Ascending aorta (tissue), 2 donors: ENCODE data around the gene ZNF536. TPM values are rescaled to one million over a fixed set of nuclear protein-coding genes. Genes with fewer than 3 reads are reported as not detected.
"Not testable (repeated sequence)": the region's sequence is repeated elsewhere in the genome, so short reads cannot be mapped to it uniquely, and the experiment has no call there.

Experiments used
- DNase-seq, 2 donors: peaks; one replicate each; pipeline ENCODE4 v3.0.0-alpha.2; 2019; ENCODE audit warnings: low spot score in 2 of 2
- H3K27ac ChIP-seq, 2 donors: fragments of 200-600 bp; sonication (generic); one replicate each; pipeline ENCODE4 v1.5.1; 2016 to 2017; ENCODE audit warnings: mild to moderate bottlenecking in 1 of 2
- H3K27me3 ChIP-seq: fragments of 200-600 bp; sonication (generic); one replicate; pipeline ENCODE4 v1.5.1; 2017
- H3K36me3 ChIP-seq, 2 donors: fragments of 200-600 bp; sonication (generic); one replicate each; pipeline ENCODE4 v1.5.1; 2016
- H3K4me1 ChIP-seq, 2 donors: fragments of 200-600 bp; sonication (generic); one replicate each; pipeline ENCODE4 v1.5.1; 2016 to 2017; ENCODE audit warnings: mild to moderate bottlenecking in 1 of 2
- H3K4me3 ChIP-seq, 2 donors: fragments of 200-600 bp; sonication (generic); one replicate each; pipeline ENCODE4 v1.5.1; 2016 to 2017; ENCODE audit warnings: mild to moderate bottlenecking in 1 of 2
- H3K9me3 ChIP-seq, 2 donors: fragments of 200-600 bp; sonication (generic); one replicate each; pipeline ENCODE4 v1.5.1; 2016
- CTCF ChIP-seq, 3 experiments: fragments of 200-600 bp in 2 of 3; fragments of 450-650 bp in 1 of 3; sonication (generic) in 2 of 3; IDR thresholded peaks; one replicate each; pipeline ENCODE4 v1.5.1; 2016 to 2019; ENCODE audit warnings: antibody characterized with exemption in 3 of 3, mild to moderate bottlenecking in 1 of 3, moderate library complexity in 1 of 3
- intact Hi-C: fragments of 100-400 bp; cut with DNase I; formaldehyde crosslinking; loops from one replicate; pipeline ENCODE4 v1.15.1; 2023
- total RNA-seq: library from RNA; depleted of rRNA; stranded (reverse); fragments of >200 nt; gene quantifications from one replicate; pipeline ENCODE4 v1.1.0, GENCODE V29; 2016

The ZNF536 gene
- total RNA-seq, 1 donor from 2014 or later, result not detected

DNA sequence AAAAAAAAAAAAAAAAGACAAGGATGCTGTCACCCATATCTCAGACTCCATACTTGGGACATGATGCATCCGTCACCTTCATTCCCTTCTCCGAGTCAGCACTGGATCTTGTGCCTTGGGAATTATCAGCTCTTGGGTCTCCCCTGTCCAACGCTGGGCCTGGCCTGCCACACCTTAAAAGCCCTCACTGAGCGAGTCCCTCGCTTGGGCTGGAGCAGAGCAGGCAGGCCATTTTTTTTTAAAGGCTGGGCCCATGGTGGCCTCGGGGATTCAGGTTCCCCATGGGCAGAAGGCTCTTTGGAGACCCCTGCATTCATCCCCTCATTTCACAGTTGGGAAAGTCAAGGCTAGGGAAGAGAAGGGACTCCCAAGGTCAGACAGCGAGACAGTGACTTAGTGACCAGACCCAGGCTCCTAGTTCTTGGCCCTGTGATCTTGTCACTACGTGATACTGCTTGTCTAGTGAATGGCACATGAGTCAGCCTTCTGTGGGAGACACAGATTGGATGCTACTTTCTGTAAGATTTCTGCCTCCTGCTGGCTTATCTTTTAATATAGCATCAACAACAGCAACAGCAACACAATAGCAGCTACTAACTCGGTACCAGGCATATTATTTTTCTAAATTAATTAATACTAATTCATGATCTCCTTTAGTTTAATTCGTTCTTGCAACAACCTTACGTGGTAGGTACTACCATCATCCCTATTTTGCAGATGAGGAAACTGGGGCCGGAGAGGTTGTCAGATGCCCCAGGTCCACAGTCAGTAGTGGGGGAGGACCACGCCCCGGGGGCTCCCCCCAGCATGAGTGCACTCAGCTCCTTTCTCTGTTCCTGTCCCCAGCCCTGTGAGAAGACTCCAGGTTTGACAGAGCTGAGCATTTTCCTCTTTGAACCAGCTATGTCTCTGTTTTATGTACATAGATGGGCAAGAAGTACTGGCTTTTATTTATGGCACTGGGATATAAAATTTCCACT is 27.4 kb upstream of the ZNF536 start:
- Histone ChIP-seq H3K27ac (no peak overlapping the region), H3K36me3 (no peaks in the 10 kb centered on the region), H3K9me3 (no peaks in the 10 kb centered on the region), H3K27me3 (no peaks in the 10 kb centered on the region), H3K4me3 (no peak overlapping the region), H3K4me1 (no peaks in the 10 kb centered on the region)
- no peak for TF ChIP-seq CTCF (IDR thresholded peaks at IDR 0.05)
- no peak for DNase-seq
- intact Hi-C loops, result no loop called here

DNA sequence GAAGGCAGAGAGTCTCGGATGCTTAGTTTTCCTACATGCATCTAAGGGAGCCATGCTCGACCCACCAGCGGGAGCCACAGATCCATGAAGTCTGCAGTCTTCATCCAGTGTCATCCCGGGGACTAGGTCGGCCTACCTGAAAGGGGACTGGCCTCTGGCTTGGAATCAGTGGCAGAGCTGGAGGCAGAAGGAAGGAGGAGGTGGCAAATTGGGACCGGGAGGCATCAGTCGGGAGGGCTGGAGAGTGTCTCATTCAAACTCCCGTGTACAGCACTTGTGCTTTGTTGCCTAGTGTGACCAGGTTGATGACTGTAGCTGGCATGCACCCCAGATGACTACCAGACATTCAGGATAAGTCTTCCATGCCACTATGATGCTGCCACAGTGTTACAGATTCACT is 26.5 kb upstream of the ZNF536 start:
- Histone ChIP-seq H3K4me3 (no peak overlapping the region), H3K27ac (no peak overlapping the region), H3K36me3 (no peaks in the 10 kb centered on the region), H3K27me3 (no peaks in the 10 kb centered on the region), H3K4me1 (no peaks in the 10 kb centered on the region), H3K9me3 (no peaks in the 10 kb centered on the region)
- intact Hi-C loops, result no loop called here
- DNase-seq, result no peak
- TF ChIP-seq CTCF (IDR thresholded peaks at IDR 0.05), result no peak

- H3K27ac ChIP-seq, H3K4me3 ChIP-seq, H3K36me3 ChIP-seq, H3K27me3 ChIP-seq, DNase-seq, intact Hi-C loops, H3K4me1 ChIP-seq, H3K9me3 ChIP-seq: not testable (repeated sequence)
These were observed 25.7 kb upstream of the ZNF536 start for GRCh38 chr19:30346468-30346867.

GRCh38 chr19:30349131-30349730 is 23.0 kb upstream of the ZNF536 start:
- intact Hi-C loops, result no loop called here
- no peaks in the 10 kb centered on the region for H3K36me3 ChIP-seq
- no peak overlapping the region for H3K4me3 ChIP-seq
- no peak for TF ChIP-seq CTCF (IDR thresholded peaks at IDR 0.05)
- no peaks in the 10 kb centered on the region for H3K4me1 ChIP-seq
- no peak for DNase-seq
- no peak overlapping the region for H3K27ac ChIP-seq
- no peaks in the 10 kb centered on the region for H3K9me3 ChIP-seq
- H3K27me3 ChIP-seq, result no peaks in the 10 kb centered on the region

DNA sequence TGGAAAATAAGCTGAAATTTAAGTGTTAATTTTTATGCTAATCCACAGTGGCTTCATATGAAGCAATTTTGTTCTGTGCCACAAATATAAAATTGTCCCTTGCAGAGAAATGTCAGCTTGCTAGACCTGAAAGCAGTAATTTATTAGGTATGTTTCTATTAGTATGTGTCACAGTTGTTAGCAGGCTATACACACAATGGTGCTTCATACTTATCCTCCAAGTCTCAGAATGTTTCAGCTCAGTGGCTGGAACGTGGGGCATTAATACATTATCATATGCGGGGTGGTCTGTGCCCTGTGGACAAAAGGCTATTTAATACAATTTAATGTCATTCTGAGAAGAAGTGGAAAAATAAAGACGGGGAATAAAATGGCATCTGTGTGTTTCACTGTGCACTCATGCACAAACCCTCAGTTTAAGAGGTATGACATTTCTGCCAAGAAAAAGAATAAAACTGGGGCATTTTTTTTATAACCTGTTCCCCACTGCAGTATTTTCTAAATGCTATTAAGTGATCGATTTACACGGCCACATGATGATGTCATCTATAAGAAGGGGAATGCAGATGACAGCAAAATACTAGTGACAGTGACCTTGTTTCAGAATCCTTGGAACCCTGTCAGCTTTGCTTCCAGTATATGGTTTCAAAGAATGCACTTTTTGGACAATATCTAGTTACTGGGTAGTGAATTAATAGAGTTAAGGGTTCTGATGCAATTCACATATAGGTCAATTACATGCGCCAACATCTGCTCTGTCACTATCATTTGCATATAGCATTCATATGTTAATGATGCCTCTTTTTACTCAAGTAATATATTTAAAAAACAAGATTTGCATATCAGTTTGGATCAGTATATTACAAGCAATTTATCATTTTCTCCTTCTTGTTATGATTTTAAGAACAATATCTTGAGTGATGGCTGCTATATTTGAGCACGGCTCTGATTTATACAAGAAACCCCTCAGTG is 21.2 kb upstream of the ZNF536 start:
- intact Hi-C loops, result no loop called here
- no peak overlapping the region for H3K4me3 ChIP-seq
- no peaks in the 10 kb centered on the region for H3K27me3 ChIP-seq
- no peak for TF ChIP-seq CTCF (IDR thresholded peaks at IDR 0.05)
- no peak for DNase-seq
- H3K36me3 ChIP-seq, result no peaks in the 10 kb centered on the region
- no peaks in the 10 kb centered on the region for H3K9me3 ChIP-seq
- H3K4me1 ChIP-seq, result no peaks in the 10 kb centered on the region
- H3K27ac ChIP-seq, result no peak overlapping the region
